Epithelial cell of esophagus (primary cell): Measurements from ENCODE around the gene DDTL.

Experiments used
- DNase-seq: peaks from one replicate; pipeline ENCODE4 v3.0.0; 2010; ENCODE audit warnings: low read depth
- H3K4me3 ChIP-seq: 2 replicates; pipeline ENCODE4 v1.5.1; 2011; ENCODE audit warnings: mild to moderate bottlenecking, low read length, control low read depth
- CTCF ChIP-seq: IDR thresholded peaks from 2 replicates; pipeline ENCODE4 v1.5.1; 2011; ENCODE audit warnings: low read depth, mild to moderate bottlenecking, low read length, control low read depth, inconsistent platforms; ENCODE audit not compliant: insufficient read depth; ENCODE audit errors: missing control alignments

The DDTL gene

DNA sequence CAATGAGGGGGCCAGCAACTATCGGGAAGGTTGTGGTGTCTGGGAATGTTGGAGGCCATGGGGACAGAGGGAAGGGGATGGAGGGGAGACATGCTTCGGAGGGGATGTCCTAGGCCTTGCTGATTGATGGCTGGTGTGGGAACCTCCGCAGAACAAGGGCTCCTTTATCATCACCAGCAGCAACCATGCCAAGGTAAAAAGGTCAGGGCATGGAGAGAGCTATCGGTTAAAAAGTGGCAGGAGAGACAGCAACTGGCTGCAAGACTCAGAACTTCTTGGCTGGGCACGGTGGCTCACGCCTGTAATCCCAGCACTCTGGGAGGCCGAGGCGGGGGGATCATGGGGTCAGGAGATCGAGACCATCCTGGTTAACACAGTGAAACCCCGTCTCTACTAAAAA, 35.6 kb downstream of the DDTL start:
- TF ChIP-seq CTCF: no peak

GRCh38 chr22:24002851-24003250, 36.2 kb downstream of the DDTL start:
- DNase-seq: no peak
- no peak for TF ChIP-seq CTCF
- H3K4me3 ChIP-seq: no peak overlapping the region

More for the DNA sequence above, 35.6 kb downstream of the DDTL start:
- no peak for DNase-seq
- H3K4me3 ChIP-seq: no peak overlapping the region

- no peak overlapping the region for H3K4me3 ChIP-seq
- no peak for DNase-seq
- TF ChIP-seq CTCF: no peak
Measured at GRCh38 chr22:24003887-24004286, 37.2 kb downstream of the DDTL start.

DNA sequence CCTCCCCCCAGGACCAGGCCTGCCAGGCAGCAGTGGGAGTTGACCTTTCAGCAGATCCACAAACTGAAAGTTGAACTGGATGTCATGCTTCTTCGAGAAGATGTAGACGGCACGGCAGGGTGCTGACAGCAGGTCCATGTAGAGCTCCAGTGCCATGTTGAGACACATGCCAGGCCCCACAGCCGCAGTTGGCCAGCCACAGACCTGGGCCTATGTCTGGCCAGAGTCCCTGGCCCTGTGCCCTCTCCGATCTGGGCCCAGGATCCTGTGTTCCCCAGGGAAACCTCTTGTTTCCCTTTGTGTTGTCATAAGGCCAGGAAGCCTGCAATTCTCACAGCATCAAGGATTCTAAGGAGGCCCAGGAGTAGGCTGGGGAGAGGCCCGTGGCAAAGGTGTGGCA, 38.5 kb downstream of the DDTL start, which contains the start of gene GSTT4:
GSTT4 (minus strand) TSS at position 253 of the 400 bp plus-strand sequence; CDS start at position 156, 97 bp downstream.
- no peak for TF ChIP-seq CTCF
- no peak for DNase-seq
- H3K4me3 ChIP-seq: no peak within 1 kb of the TSS

DNA sequence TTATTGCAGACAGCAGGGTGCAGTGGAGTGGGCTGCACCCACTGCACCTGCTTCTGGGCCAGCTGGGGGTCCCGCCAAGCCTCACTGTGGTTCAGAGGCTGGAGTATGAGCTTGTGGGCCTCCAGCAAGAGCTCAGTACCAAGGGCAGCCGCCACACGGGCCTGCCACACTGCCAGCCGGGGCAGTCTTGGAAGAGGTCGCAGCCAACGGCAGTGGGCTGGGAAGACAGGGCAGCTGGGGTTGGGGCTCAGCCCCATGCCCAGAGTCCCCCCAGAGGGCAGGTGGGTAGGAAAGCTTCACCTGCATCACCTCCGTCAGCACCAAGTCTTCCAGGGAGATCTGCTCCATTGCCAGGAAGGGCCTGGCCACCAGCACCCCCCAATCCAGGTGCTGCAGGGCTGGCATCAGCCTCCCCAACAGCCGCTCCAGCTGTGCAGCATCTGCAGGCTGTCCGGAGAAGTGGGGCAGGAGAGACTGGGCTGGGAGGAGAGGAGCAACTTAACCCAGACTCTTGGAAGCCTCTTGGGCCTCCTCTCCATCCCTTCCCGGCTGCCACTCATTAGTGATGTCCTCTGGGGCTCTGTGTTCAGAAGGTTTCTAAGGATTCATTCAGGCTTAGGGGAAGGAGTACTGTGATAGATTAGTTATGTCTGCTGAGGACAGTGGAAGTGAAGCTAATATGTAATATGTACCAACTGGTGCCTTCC, 39.7 kb downstream of the DDTL start:
- no peak for TF ChIP-seq CTCF
- no peak for DNase-seq
- no peak overlapping the region for H3K4me3 ChIP-seq

GRCh38 chr22:24006914-24007214, 40.2 kb downstream of the DDTL start:
- no peak overlapping the region for H3K4me3 ChIP-seq
- TF ChIP-seq CTCF: no peak
- no peak for DNase-seq
